Stimulated activated CD4-positive, alpha-beta T cell treated with anti-CD3 and anti-CD28 coated beads, Interleukin-1b, Interleukin-23, amount 100 ng/mL, for 1 hour (primary cell): ENCODE data around the gene TNS4.

Source experiments
- DNase-seq, 2 donors: peaks; one replicate each; pipeline ENCODE4 v3.0.0-alpha.2; 2020; ENCODE audit warnings: low read depth in 2 of 2

TNS4 gene

GRCh38 chr17:40457964-40458791 lies 43.2 kb downstream of the TNS4 start:
- DNase-seq: no peak

- DNase-seq: no peak
Observed at GRCh38 chr17:40457369-40457768, 44.1 kb downstream of the TNS4 start.

- no peak for DNase-seq
Observed at GRCh38 chr17:40456396-40456951, 44.9 kb downstream of the TNS4 start.

- DNase-seq: no peak
Observed at GRCh38 chr17:40454613-40454995, 46.8 kb downstream of the TNS4 start.

- DNase-seq: no peak
Observed at GRCh38 chr17:40453881-40454612, 47.4 kb downstream of the TNS4 start.

- DNase-seq: no peak
Observed at GRCh38 chr17:40452921-40453378, 48.5 kb downstream of the TNS4 start.

- DNase-seq: no peak
Observed at GRCh38 chr17:40452216-40452787, 49.1 kb downstream of the TNS4 start.

GRCh38 chr17:40451420-40451819 lies 50.0 kb downstream of the TNS4 start:
- DNase-seq: no peak

- DNase-seq: no peak
Observed at GRCh38 chr17:40450175-40450574, 51.2 kb downstream of the TNS4 start.

GRCh38 chr17:40448639-40449261 lies 52.7 kb downstream of the TNS4 start:
- no peak for DNase-seq

GRCh38 chr17:40448213-40448638 lies 53.2 kb downstream of the TNS4 start:
- DNase-seq: no peak

GRCh38 chr17:40447806-40448205 lies 53.6 kb downstream of the TNS4 start:
- DNase-seq: no peak

- no peak for DNase-seq
Observed at GRCh38 chr17:40447148-40447644, 54.2 kb downstream of the TNS4 start.

GRCh38 chr17:40445751-40446468 lies 55.5 kb downstream of the TNS4 start:
- no peak for DNase-seq

- DNase-seq: no peak
Observed at GRCh38 chr17:40443988-40444899, 57.2 kb downstream of the TNS4 start.

- peak; percentile 24 to 39 for DNase-seq
Observed at GRCh38 chr17:40443196-40443987, 58.0 kb downstream of the TNS4 start, which contains the start of gene IGFBP4. Gene IGFBP4 (plus strand): TSS chr17:40443450. CDS start chr17:40443736, 286 bp downstream.

- no peak for DNase-seq
Observed at GRCh38 chr17:40442392-40443195, 58.8 kb downstream of the TNS4 start.

GRCh38 chr17:40440166-40440565 lies 61.3 kb downstream of the TNS4 start:
- DNase-seq: no peak
